Peyer's patch (tissue), 4 donors: ENCODE measurements around the gene PBX1. TPM values are rescaled to one million over a fixed set of nuclear protein-coding genes. Genes with fewer than 3 reads are reported as not detected.

Experiments
- DNase-seq, 3 donors: peaks; one replicate each; pipeline ENCODE4 v3.0.0-alpha.2; 2017 to 2019
- H3K27ac ChIP-seq, 4 donors: fragments of 200-600 bp; sonication (generic); one replicate each; pipeline ENCODE4 v1.5.1; 2016 to 2019
- H3K27me3 ChIP-seq, 2 donors: fragments of 200-600 bp; sonication (generic); one replicate each; pipeline ENCODE4 v1.5.1; 2019
- H3K36me3 ChIP-seq, 3 donors: fragments of 200-600 bp; sonication (generic); one replicate each; pipeline ENCODE4 v1.5.1; 2016 to 2019
- H3K4me1 ChIP-seq, 4 donors: fragments of 200-600 bp; sonication (generic); one replicate each; pipeline ENCODE4 v1.5.1; 2016 to 2019
- H3K4me3 ChIP-seq, 4 donors: fragments of 200-600 bp; sonication (generic); 1 replicate in 3 of 4; 2 replicates in 1 of 4; pipeline ENCODE4 v1.5.1; 2016 to 2019; ENCODE audit warnings: mild to moderate bottlenecking in 1 of 4
- H3K9me3 ChIP-seq, 4 donors: fragments of 200-600 bp; sonication (generic); one replicate each; pipeline ENCODE4 v1.5.1; 2016 to 2019; ENCODE audit warnings: mild to moderate bottlenecking in 1 of 4
- CTCF ChIP-seq, 6 experiments: fragments of 450-650 bp in 4 of 6; fragments of 200-600 bp in 2 of 6; sonication (generic) in 1 of 6; IDR thresholded peaks; one replicate each; pipeline ENCODE4 v1.5.1; 2017 to 2019; ENCODE audit warnings: antibody characterized with exemption in 6 of 6, mild to moderate bottlenecking in 3 of 6, moderate library complexity in 1 of 6
- POLR2A ChIP-seq, 2 donors: fragments of 450-650 bp; IDR thresholded peaks; one replicate each; pipeline ENCODE4 v1.5.1; 2017; ENCODE audit warnings: antibody characterized with exemption in 2 of 2, mild to moderate bottlenecking in 2 of 2, moderate library complexity in 2 of 2
- total RNA-seq, 4 donors: library from RNA; depleted of rRNA; stranded (reverse); fragments of >200 nt; gene quantifications; one replicate each; pipeline ENCODE4 v1.1.0, GENCODE V29; 2016

Gene PBX1
- total RNA-seq, 4 donors from 2014 or later = 20.6 to 57.5 (median 40.4) TPM

GRCh38 chr1:164557270-164557669 lies 1.7 kb upstream of the PBX1 start:
- no peaks in the 10 kb centered on the region for H3K36me3 ChIP-seq
- H3K27me3 ChIP-seq = no peaks in the 10 kb centered on the region
- DNase-seq = no peak
- no peak overlapping the region for H3K4me3 ChIP-seq
- TF ChIP-seq POLR2A (IDR thresholded peaks at IDR 0.05) (no peak), CTCF (IDR thresholded peaks at IDR 0.05) (no peak)
- no peak overlapping the region for H3K27ac ChIP-seq
- H3K4me1 ChIP-seq = peaks cover 0 to 5% (median 0%) of the 10 kb centered on the region in 4 donors
- H3K9me3 ChIP-seq = no peaks in the 10 kb centered on the region

GRCh38 chr1:164559342-164560051 lies 513 bp downstream of the PBX1 start:
- H3K27me3 ChIP-seq = no peaks in the 10 kb centered on the region
- H3K27ac ChIP-seq = peak overlapping the region; percentile 54 to 87 (median 68)
- H3K9me3 ChIP-seq = no peaks in the 10 kb centered on the region
- H3K36me3 ChIP-seq = no peaks in the 10 kb centered on the region
- H3K4me3 ChIP-seq = peak overlapping the region; percentile 37 to 77 (median 57)
- peak in 2 of 3 donors; percentile 50 to 59 for DNase-seq
- H3K4me1 ChIP-seq = peaks cover 0 to 18% (median 0%) of the 10 kb centered on the region in 4 donors
- TF ChIP-seq CTCF (IDR thresholded peaks at IDR 0.05) (no peak), POLR2A (IDR thresholded peaks at IDR 0.05) (no peak)

- Histone ChIP-seq H3K4me1 (peaks cover 0 to 18% (median 0%) of the 10 kb centered on the region in 4 donors), H3K36me3 (no peaks in the 10 kb centered on the region), H3K9me3 (no peaks in the 10 kb centered on the region), H3K27me3 (no peaks in the 10 kb centered on the region), H3K27ac (peak overlapping the region; percentile 54 to 74 (median 67)), H3K4me3 (peak overlapping the region; percentile 37 to 77 (median 57))
- no peak for DNase-seq
- TF ChIP-seq POLR2A (IDR thresholded peaks at IDR 0.05) (no peak), CTCF (IDR thresholded peaks at IDR 0.05) (no peak)
These were observed 1.1 kb downstream of the PBX1 start for GRCh38 chr1:164560121-164560541.

GRCh38 chr1:164560556-164560955 lies 1.6 kb downstream of the PBX1 start:
- H3K4me1 ChIP-seq = peaks cover 0 to 18% (median 0%) of the 10 kb centered on the region in 4 donors
- no peak for DNase-seq
- peak overlapping the region in 3 of 4 donors; percentile 54 to 74 (median 71) for H3K27ac ChIP-seq
- peak overlapping the region; percentile 37 to 77 (median 57) for H3K4me3 ChIP-seq
- TF ChIP-seq CTCF (IDR thresholded peaks at IDR 0.05) = no peak
- TF ChIP-seq POLR2A (IDR thresholded peaks at IDR 0.05) = no peak
- H3K9me3 ChIP-seq = no peaks in the 10 kb centered on the region
- H3K36me3 ChIP-seq = no peaks in the 10 kb centered on the region
- no peaks in the 10 kb centered on the region for H3K27me3 ChIP-seq

GRCh38 chr1:164561007-164561406 lies 2.0 kb downstream of the PBX1 start:
- no peaks in the 10 kb centered on the region for H3K36me3 ChIP-seq
- H3K27me3 ChIP-seq = no peaks in the 10 kb centered on the region
- H3K4me1 ChIP-seq = peaks cover 0 to 18% (median 0%) of the 10 kb centered on the region in 4 donors
- peak overlapping the region in 3 of 4 donors; percentile 54 to 74 (median 71) for H3K27ac ChIP-seq
- no peaks in the 10 kb centered on the region for H3K9me3 ChIP-seq
- no peak for TF ChIP-seq POLR2A (IDR thresholded peaks at IDR 0.05)
- TF ChIP-seq CTCF (IDR thresholded peaks at IDR 0.05) = no peak
- peak overlapping the region; percentile 37 to 77 (median 57) for H3K4me3 ChIP-seq
- no peak for DNase-seq
